Endothelial cell of umbilical vein (primary cell): ENCODE data around the gene TCP10L. TPM values are rescaled to one million over a fixed set of nuclear protein-coding genes. Genes with fewer than 3 reads are reported as not detected.

Source experiments
- BruUV-seq: library from RNA; stranded (reverse); fragments of 400-500 nt; replicated peaks from 2 replicates; lab custom pipeline; 2021; lab: Mats Ljungman, UMichigan
- CTCF ChIA-PET: fragments of 300-600, 350-600 bp; sonication (Branson Sonifier 250); formaldehyde crosslinking; loops from one replicate; lab custom pipeline; 2021; ENCODE audit warnings: antibody characterized with exemption, inconsistent platforms; lab: Charles Lee
- POLR2A ChIA-PET: fragments of 300-600, 350-600 bp; sonication (Branson Sonifier 250); formaldehyde crosslinking; loops from one replicate; lab custom pipeline; 2021; ENCODE audit warnings: antibody characterized with exemption, inconsistent platforms; lab: Charles Lee
- DNase-seq: peaks from one replicate; pipeline ENCODE4 v3.0.0-alpha.2; 2011; ENCODE audit warnings: low read depth, low spot score
- FAIRE-seq: peaks from 2 replicates; lab custom pipeline; 2011; peaks lifted over from hg19 to GRCh38; lab: Jason Lieb, UNC
- H2AFZ ChIP-seq: 2 replicates; pipeline ENCODE4 v1.6.0; 2012; ENCODE audit warnings: low read depth, low read length, control low read depth, inconsistent platforms
- H3K27ac ChIP-seq: 2 replicates; pipeline ENCODE4 v1.5.1; 2011; ENCODE audit warnings: low read depth, mild to moderate bottlenecking, control low read depth, low read length, moderate library complexity; ENCODE audit not compliant: insufficient read depth
- H3K27me3 ChIP-seq, 2 experiments: 2 replicates each; pipeline versions ENCODE4 v1.6.0 to v1.6.1; 2011; ENCODE audit warnings: low read length in 2 of 2, mixed read lengths in 1 of 2; ENCODE audit not compliant: control insufficient read depth in 2 of 2, insufficient read depth in 2 of 2
- H3K36me3 ChIP-seq, 2 experiments: 2 replicates in 1 of 2; 3 replicates in 1 of 2; pipeline ENCODE4 v1.5.1; 2011; ENCODE audit warnings: low read length in 2 of 2, mild to moderate bottlenecking in 1 of 2, moderate library complexity in 1 of 2; ENCODE audit not compliant: control insufficient read depth in 2 of 2, insufficient read depth in 2 of 2; ENCODE audit errors: extremely low read depth in 1 of 2
- H3K4me1 ChIP-seq: 3 replicates; pipeline ENCODE4 v1.5.1; 2011; ENCODE audit warnings: mild to moderate bottlenecking, low read length; ENCODE audit not compliant: control insufficient read depth, insufficient read depth; ENCODE audit errors: extremely low read depth
- H3K4me2 ChIP-seq: 2 replicates; pipeline ENCODE4 v1.6.1; 2011; ENCODE audit warnings: low read length, control low read depth, mixed read lengths; ENCODE audit not compliant: insufficient read depth
- H3K4me3 ChIP-seq, 3 experiments: fragments of 200-600 bp in 1 of 3; sonication (generic), shearing (Covaris generic) in 1 of 3; replicated peaks in 1 of 3; 2 replicates each; pipeline ENCODE4 v1.5.1; 2011 to 2016; ENCODE audit warnings: control low read depth in 3 of 3, low read length in 3 of 3, mild to moderate bottlenecking in 2 of 3, inconsistent platforms in 1 of 3, low read depth in 1 of 3, moderate library complexity in 1 of 3; ENCODE audit not compliant: insufficient read depth in 1 of 3
- H3K79me2 ChIP-seq: 2 replicates; pipeline ENCODE4 v1.6.0; 2012; ENCODE audit warnings: low read length, inconsistent platforms; ENCODE audit not compliant: control insufficient read depth, insufficient read depth
- H3K9ac ChIP-seq: replicated peaks from 2 replicates; pipeline ENCODE3; 2011; ENCODE audit warnings: low read length, control low read depth; ENCODE audit not compliant: insufficient read depth; ENCODE audit errors: extremely low read depth
- H3K9me1 ChIP-seq: replicated peaks from 3 replicates; pipeline ENCODE4 v1.6.0; 2011; ENCODE audit warnings: mild to moderate bottlenecking, low read length; ENCODE audit not compliant: control insufficient read depth, insufficient read depth; ENCODE audit errors: extremely low read depth
- H3K9me3 ChIP-seq: replicated peaks from 2 replicates; pipeline ENCODE4 v1.5.1; 2012; ENCODE audit warnings: low read length, inconsistent platforms; ENCODE audit not compliant: control insufficient read depth, insufficient read depth
- H4K20me1 ChIP-seq: replicated peaks from 2 replicates; pipeline ENCODE3; 2011; ENCODE audit warnings: mild to moderate bottlenecking, low read length; ENCODE audit not compliant: control insufficient read depth, insufficient read depth; ENCODE audit errors: extremely low read depth
- FOS ChIP-seq: IDR thresholded peaks from 2 replicates; pipeline ENCODE4 v1.6.1; 2011; ENCODE audit warnings: mild to moderate bottlenecking, low read length, moderate library complexity, borderline replicate concordance; ENCODE audit not compliant: insufficient read depth
- MYC ChIP-seq: IDR thresholded peaks from one replicate; pipeline ENCODE4 v1.6.1; 2011; ENCODE audit warnings: mild to moderate bottlenecking, low read depth, low read length
- POLR2A ChIP-seq: IDR thresholded peaks from 2 replicates; pipeline ENCODE4 v1.6.1; 2012; ENCODE audit warnings: low read depth, mild to moderate bottlenecking, control low read depth, low read length
- POLR2AphosphoS5 ChIP-seq: IDR thresholded peaks from 2 replicates; pipeline ENCODE4 v1.6.1; 2012; ENCODE audit warnings: low read depth, mild to moderate bottlenecking, control low read depth, low read length, moderate library complexity; ENCODE audit not compliant: insufficient read depth
- dilution Hi-C: fragments of 300-500 bp; cut with MboI; formaldehyde crosslinking; loops from one replicate; pipeline ENCODE4 v1.15.0; 2019; ENCODE audit warnings: low sequenced_read_pairs; ENCODE audit not compliant: extremely low pct_ligation_motif_present
- intact Hi-C: fragments of 100-400 bp; cut with micrococcal nuclease; formaldehyde crosslinking; loops from one replicate; pipeline ENCODE4 v1.10.0; 2022
- polyA plus RNA-seq, 4 experiments: library from polyadenylated mRNA; depleted of rRNA in 3 of 4; stranded (reverse) in 3 of 4; unstranded in 1 of 4; fragments of >200 nt; gene quantifications; 2 replicates each; pipeline versions ENCODE4 v1.2.1 to v1.2.3, GENCODE V29; 2011 to 2012; ENCODE audit warnings: missing spikeins in 1 of 4
- total RNA-seq: library from RNA; stranded (reverse); gene quantifications from 2 replicates; pipeline ENCODE4 v1.2.3, GENCODE V29; 2021
- TF ChIP-seq, protein P1 (sequence below): IDR thresholded peaks from 2 replicates; pipeline ENCODE4 v1.6.1; 2011; ENCODE audit not compliant: insufficient read depth, insufficient read length
- TF ChIP-seq, protein P2 (sequence below), 2 donors: IDR thresholded peaks; 1 replicate in 1 of 2; 2 replicates in 1 of 2; pipeline ENCODE4 v1.5.1; 2011; ENCODE audit warnings: low read length in 2 of 2, mild to moderate bottlenecking in 2 of 2, moderate library complexity in 2 of 2, control low read depth in 1 of 2, inconsistent platforms in 1 of 2, low read depth in 1 of 2; ENCODE audit not compliant: insufficient read depth in 1 of 2; ENCODE audit errors: extremely low read depth in 1 of 2

TCP10L gene
- total and polyA plus RNA-seq, 2 donors (not counting 3 experiments of a cell fraction or from before 2014, with no cell fraction given), result 0.07 TPM; not detected in 1

DNA sequence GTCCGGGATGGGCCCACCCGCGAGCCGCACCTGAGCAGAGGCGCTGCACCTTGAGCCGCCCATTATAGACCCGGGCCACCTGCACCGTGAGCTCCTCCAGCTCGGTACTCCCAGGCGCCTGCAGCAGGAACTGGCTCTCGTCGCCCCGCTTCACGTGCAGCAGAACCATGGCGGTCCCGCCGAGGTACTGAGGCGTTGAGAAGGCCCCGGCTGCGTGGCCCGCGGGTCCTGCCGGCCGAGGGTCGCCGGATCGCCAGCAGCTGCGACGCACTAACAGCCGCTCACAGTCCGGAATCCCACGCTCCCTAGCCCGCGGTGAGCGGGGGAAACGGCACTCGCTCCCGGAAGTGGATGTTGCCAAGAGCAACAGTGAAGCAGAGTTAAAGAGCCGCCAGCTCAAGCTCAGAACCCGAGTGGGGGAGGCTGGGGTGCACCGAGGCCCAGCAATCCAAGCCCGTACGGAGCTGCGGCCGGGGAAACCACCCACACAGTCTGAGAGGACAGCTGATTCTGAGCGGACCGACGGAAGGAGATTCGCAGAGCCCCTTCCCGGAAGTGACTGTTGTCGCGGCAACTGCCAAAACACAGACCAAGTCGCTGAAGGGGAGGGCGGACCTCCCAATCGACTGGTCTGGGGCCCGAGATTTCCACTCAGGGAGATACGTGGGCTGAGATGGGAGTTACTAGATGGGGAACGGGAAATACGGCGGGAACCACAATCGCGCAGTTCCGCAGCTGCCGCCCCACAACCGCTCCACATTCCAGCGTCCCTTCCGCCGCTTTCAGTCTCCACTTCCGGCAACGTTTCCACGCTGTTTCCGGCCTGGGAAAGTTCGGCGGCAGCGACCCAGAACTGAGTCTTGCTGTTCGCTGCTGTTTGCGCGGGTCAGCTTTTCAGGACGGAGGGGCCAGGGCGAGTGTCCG is 27.0 kb upstream of the TCP10L start, which contains the start of gene CFAP298:
CFAP298 (minus strand) TSS at position 303 of the 924 bp plus-strand sequence; CDS start at position 169, 134 bp downstream.
- POLR2A ChIA-PET, result interaction anchor here (0.5 to 0.6 kb wide), 3 partner anchors 97 to 301 kb away, joined by 3 to 11 read pairs (median 5); no protein-coding TSS in a partner anchor
- TF ChIP-seq, protein P1, sequence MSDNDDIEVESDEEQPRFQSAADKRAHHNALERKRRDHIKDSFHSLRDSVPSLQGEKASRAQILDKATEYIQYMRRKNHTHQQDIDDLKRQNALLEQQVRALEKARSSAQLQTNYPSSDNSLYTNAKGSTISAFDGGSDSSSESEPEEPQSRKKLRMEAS, result peak; percentile 20
- TF ChIP-seq MYC, result no peak
- TF ChIP-seq, protein P2, sequence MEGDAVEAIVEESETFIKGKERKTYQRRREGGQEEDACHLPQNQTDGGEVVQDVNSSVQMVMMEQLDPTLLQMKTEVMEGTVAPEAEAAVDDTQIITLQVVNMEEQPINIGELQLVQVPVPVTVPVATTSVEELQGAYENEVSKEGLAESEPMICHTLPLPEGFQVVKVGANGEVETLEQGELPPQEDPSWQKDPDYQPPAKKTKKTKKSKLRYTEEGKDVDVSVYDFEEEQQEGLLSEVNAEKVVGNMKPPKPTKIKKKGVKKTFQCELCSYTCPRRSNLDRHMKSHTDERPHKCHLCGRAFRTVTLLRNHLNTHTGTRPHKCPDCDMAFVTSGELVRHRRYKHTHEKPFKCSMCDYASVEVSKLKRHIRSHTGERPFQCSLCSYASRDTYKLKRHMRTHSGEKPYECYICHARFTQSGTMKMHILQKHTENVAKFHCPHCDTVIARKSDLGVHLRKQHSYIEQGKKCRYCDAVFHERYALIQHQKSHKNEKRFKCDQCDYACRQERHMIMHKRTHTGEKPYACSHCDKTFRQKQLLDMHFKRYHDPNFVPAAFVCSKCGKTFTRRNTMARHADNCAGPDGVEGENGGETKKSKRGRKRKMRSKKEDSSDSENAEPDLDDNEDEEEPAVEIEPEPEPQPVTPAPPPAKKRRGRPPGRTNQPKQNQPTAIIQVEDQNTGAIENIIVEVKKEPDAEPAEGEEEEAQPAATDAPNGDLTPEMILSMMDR (IDR thresholded peaks at IDR 0.05; ENCODE audit: extremely low read depth in 1 of 2, insufficient read depth in 1 of 2, low read depth in 1 of 2, low read length in 2 of 2), result no peak
- no peak for TF ChIP-seq FOS
- peak; percentile 91 for TF ChIP-seq POLR2A
- TF ChIP-seq POLR2AphosphoS5, result peak; percentile 73
- peak; percentile 92 for DNase-seq
- intact Hi-C loops (loop anchor here (1.0 to 5.0 kb wide), 3 partner anchors 88 to 158 kb away; partner anchors contain the start of gene SYNJ1), dilution Hi-C loops (no loop called here)
- Histone ChIP-seq H3K9me1 (no peaks in the 10 kb centered on the region), H3K36me3 (peaks cover 3 to 6% of the 10 kb centered on the region in 2 experiments), H3K9me3 (no peaks in the 10 kb centered on the region), H3K27me3 (no peaks in the 10 kb centered on the region), H3K9ac (peak within 1 kb of the TSS; percentile 76), H3K79me2 (peaks cover 17% of the 10 kb centered on the region), H3K4me1 (peaks cover 10% of the 10 kb centered on the region), H2AFZ (peak within 1 kb of the TSS; percentile 31), H3K4me3 (peak within 1 kb of the TSS; percentile 74 to 99 (median 95)), H4K20me1 (no peaks in the 10 kb centered on the region), H3K27ac (peak within 1 kb of the TSS; percentile 79), H3K4me2 (peak within 1 kb of the TSS; percentile 95)
- CTCF ChIA-PET, result interaction anchor here (0.9 to 4.3 kb wide), 5 partner anchors 11 to 249 kb away, joined by 3 to 29 read pairs (median 7); partner anchors contain the start of gene SYNJ1
- FAIRE-seq, result peak; percentile 96
- TSS peak; percentile 53 for BruUV-seq
